Activated CD4-positive, alpha-beta T cell treated with anti-CD3 and anti-CD28 coated beads, Interleukin-2, amount 50 U/mL, for 4 hours (primary cell): ENCODE data around the gene HAL.

ENCODE experiments used
- DNase-seq, 2 experiments: peaks; one replicate each; pipeline ENCODE4 v3.0.0-alpha.2; 2020

Gene HAL

DNA sequence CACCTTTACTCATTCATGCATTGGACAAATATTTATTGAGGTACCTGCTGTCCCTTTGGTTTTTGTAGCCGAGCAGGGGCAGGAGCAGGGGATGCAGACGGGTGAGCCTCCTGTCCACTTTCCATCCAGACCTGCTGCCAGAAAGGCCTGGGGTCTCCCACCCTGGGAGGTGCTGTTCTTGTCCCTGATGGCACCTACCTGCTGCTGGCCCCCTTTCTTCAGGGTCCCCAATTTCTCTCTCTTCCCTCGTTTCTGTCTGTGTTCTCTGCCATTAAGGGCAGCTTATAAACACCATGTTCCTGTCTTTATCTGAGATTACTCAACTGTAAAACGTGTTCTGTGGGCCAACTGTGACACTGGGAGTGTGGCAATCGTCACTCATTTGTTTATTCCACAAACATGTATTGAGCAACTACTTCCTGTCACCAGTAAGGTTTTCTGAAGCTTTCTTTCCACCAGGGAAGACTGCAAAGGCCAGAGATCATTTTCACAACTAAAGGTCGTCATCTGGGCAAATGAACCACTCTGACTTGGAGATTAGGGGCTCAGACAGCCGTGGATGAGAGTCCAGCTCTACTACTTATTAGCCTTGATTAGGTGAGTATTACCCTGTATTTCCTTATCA lies at the start of gene HAL:
Gene HAL, minus strand, starts transcription at position 311 of the 625 bp plus-strand sequence. CDS start 434 bp downstream, outside the sequence.
- DNase-seq, result no peak

DNA sequence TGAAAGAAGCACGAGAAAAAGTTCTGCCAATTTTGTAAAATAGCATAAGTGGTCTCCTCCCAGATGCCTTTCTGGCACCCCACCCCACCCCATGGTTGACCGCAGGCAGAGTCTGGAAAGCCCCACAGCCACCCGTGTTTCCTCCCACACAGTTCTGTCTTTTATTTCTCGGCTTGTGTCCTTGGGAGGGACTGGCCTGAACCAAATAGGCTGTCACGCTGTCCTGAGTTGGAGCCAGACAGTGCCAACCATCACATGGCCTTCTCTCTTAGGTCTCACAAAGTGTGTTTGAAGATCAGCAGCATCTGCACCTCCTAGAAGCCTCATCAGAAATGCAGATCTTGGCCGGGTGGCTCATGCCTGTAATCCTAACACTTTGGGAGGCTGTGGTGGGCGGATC lies 49.4 kb upstream of the HAL start:
- no peak for DNase-seq

DNA sequence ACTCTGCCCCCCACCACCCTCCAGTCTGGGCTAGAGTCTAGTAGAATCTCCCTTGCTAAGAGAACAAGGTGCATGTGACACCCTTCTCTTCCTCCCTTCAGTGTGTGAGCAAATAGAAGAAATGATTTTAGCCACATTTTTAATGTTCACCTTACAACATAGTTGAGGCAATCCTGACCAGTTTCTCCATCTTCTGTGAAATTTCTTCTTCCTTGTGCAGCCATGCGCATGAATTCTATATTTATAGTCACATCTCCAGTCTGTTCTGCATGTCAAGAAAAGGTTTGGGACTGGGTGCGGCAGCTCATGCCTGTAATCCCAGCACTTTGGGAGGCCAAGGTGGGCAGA lies 48.8 kb upstream of the HAL start:
- DNase-seq, result no peak

DNA sequence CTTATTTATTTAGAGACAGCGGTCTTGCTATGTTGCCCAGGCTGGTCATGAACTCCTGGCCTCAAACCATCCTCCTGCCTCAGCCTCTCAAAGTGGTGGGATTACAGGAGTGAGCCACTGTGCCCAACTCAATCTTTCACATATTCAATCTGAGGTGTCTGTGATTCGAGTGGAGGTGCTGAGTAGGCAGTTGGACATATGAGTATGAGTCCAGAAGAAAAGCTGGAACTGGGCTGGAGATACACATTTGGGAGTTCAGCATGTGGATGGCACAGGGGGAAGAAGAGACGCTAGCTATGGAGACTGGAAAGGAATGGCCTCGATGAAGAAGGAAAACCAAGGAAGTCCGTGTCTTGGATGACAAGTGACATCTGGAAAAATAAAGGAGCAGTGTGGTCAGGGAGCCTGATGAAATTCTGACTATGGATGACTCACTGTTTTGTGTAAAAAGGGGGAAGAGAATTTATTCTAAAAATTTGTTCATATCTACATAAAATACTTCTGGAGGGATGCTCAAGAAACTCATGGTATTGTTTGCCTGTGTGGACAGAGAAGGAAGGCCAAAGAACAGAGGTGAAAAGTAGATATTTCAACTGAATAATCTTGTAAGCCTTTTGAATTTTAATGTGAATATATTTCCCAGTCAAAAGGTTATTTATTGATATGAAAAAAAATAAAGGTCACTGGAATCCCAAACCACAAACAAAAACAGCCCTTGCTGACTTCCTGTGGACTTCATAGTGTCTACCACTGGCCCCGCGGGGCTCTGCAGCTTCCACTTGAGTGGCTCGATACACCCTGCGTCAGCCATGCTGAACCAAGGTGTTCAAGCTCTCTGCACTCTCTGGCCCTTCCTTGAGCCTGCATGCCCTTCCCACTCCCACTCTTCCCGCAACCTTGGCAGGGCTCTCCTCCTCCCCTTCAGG lies 48.1 kb upstream of the HAL start:
- DNase-seq, result no peak

DNA sequence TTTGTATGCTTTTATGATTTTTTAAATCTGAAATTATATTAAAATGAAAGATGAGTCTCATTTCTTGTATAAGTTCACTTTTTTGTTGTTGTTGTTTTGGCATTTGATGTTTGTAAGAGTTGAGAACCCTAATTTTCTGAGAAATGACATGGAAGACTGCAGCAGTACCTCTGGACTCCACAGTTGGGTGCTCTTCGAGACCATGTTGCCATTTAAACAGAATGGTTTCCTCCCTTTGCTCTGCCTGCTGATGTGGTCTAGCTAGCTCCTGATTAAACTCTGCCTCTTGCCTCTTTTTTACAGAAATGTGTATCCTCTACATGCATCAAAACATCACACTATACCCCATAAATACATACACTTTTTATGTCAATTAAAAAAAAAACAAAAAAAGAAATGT lies 45.0 kb upstream of the HAL start:
- DNase-seq, result no peak

DNA sequence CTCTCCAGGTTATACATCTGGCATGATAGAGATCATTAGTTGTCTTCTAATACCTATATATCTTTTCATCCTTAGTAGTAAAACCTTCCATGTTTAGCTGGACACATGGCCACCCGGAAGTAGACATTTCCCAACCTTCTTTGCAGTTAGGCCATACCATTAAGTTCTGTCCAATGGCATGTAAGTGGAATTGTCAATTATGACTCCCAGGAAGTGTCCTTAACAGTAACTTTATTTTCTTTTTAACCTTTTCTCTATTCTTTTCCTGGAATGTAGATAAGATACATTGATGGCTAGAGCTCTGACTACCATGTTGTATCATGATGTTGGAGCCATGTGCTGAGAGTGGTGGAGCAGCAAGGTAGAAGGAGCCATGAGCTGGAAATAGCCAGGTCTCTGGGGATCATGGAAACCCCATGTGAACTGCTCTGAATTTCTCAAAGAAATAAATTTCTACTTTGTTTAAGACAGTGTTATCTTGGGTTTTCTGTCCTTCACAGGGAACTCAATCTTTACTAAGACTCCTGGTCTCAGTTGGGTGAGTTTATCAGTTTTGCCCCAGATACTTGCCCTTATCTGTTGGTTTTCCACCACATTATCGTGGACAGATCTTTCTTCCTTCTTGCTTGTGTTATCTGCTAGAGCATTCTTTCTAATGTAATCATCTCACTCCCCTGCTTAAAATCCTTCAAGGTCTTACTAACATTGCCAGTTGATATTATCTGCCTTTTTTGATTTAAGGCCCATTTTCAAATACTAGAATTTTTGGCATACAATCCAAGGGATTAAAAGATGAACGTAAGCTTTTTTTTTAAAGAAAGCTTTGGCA lies 44.4 kb upstream of the HAL start:
- DNase-seq, result no peak

DNA sequence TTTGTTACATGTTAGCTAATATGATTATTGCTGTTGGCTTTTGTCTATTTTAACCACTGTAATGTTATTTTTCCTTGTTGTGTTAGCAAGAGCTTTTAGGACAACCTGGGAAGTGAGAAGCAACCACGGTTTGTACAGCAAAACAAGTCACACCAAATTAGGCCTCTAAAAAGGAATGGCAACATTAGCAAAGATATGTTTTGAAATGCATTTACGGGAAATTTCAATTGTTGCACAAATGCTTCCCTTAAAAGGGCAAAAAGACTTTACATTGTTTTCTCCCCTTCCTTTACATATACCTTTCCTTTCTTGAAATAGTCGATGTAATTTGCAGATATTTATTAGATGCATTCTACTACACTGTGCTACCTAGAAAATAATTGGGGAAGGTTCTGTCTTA lies 43.4 kb upstream of the HAL start:
- no peak for DNase-seq

DNA sequence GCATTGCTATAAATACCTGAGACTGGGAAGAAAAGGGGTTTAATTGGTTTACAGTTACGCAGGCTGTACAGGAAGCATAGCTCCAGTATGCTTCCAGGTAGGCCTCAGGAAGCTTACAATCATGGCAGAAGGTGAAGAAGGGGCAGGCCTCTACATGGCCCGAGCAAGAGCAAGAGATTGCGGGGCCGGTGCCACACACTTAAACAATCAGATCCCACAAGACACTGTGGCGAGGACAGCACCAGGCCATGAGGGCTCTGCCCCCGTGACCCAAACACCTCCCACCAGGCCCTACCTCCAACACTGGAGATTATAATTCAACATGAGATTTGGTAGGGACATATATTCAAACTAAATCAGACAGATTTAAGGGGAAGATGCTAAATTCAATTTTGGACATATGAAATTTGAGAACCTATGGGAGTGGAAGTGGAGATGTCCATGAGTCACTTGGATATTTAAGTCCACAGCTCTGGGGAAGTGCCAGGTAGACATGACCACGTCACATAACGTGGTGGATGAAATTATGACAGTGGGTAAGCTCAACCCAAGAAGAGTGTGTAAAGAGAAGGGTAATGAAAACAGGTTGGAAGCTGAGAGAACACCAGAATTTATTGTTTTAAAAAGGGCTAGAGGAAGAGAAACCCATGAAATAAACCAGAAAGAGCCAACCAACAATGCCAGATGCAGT lies 40.8 kb upstream of the HAL start:
- DNase-seq, result no peak

DNA sequence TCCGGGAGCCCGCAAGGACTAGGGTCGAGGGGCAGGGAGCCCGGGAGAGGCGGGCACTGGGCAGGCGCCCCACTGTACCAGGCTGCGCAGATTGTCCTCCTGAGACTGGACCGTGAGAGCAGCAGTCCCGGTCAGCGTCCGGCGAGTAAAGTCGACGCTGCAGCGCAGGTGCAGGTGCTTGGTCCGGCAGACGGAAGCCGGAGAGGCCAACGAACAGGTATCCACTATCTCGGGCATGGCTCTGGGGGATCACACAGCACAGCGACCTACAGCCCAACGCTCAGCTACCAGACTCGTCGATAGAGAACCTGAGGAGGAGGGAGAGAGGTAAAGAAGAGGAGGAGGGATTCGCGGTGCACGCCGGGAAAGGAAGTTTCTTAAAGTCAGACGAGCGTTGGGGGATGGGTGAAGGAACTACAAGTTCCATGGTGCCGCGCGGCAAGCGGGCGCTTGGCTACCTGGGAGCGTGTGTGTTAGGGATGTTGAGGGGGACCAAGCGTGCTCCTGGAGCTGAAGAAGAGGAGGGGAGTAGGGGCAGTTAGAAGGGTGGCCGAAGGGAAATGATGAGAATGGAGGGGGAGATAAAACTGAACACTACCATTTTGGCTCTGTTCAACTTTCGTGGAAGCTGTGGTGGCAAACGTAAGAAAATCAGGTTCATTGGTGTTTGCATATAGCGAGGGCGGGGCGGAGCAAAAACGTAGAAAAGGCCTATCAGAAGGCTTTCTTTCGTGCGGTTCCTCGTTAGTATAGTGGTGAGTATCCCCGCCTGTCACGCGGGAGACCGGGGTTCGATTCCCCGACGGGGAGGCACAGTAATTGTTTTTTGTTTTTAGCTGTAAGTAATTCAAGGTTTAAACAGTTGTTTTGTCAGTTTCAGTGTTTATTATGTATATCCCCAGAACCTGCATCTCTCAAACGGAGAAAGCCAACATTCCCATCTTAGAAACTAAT lies 39.4 kb upstream of the HAL start, which contains the start of gene LTA4H:
Gene LTA4H, minus strand, starts transcription at position 305 of the 954 bp plus-strand sequence. Its CDS starts 68 bp downstream, at position 237.
- DNase-seq, result peak; percentile 96 to 97

- DNase-seq, result no peak
These were observed 38.6 kb upstream of the HAL start for GRCh38 chr12:96034621-96035282.

DNA sequence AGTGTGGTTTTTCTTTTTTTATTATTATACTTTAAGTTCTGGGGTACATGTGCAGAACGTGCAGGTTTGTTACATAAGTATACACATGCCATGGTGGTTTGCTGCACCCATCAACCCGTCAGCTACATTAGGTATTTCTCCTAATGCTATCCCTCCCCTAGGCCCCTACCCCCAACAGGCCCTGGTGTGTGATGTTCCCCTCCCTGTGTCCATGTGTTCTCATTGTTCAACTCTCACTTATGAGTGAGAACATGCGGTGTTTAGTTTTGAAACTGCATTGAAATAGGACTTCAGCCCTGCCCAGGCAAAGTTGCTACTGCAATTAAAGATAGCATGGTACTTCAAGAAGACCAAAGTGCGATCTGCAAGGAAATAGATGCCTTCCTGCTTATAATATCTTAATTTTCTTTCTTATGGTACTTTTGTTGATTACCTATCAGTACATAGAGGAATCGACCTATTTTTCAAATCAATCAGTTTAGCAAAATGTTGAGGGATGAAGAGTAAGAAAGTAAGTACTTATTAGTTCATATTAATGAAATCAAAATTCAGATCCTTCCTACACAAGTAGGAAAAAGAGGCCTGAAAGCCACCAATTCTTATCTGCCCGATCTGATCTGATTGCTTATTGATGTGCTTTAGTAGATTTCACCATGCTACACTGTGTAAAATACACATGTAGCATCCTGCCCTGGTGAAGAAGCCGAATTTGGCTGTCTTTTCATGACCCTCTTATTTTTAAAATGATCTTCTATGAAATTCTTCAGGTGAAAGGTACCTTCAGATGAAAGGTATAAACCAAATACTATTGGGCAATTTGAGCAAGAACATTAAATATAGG lies 37.6 kb upstream of the HAL start:
- no peak for DNase-seq

GRCh38 chr12:96029826-96030225 lies 33.7 kb upstream of the HAL start:
- no peak for DNase-seq

DNA sequence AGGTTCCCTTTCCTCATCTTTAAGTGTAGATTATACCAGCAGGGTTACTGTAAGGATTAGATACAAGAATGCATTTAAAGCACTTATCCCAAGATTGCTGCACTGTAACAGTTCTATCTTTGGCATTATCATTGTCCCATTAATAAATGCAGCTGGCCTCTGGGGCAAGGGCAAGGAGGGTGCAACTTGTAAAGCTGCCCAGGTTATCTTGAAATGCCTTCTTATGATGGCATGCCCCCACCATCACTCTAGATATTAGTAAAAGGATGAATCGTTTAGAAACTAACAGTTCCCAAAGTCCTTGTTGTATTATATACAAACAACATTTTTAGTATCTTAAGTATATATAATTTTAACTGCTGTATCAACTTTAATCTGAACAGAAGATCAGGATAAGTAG lies 32.4 kb upstream of the HAL start:
- DNase-seq, result no peak

DNA sequence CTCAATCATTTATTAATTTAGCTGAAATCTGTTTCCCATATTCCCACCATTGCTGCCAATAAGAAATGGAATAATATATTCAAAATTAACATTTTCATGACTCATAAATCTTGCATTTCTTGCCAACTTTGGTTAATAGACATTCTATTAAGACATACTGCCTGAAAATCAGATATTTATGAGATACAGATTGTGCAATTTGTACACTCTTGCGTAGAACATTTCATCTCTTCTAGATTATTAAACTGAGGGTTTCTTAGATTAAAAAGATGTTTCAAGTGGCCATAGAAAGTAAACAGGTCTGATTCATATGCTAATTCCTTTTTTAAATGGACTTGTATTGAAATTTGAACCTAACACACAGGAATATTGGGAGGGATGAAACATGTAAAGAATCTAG lies 30.2 kb upstream of the HAL start:
- DNase-seq, result no peak

DNA sequence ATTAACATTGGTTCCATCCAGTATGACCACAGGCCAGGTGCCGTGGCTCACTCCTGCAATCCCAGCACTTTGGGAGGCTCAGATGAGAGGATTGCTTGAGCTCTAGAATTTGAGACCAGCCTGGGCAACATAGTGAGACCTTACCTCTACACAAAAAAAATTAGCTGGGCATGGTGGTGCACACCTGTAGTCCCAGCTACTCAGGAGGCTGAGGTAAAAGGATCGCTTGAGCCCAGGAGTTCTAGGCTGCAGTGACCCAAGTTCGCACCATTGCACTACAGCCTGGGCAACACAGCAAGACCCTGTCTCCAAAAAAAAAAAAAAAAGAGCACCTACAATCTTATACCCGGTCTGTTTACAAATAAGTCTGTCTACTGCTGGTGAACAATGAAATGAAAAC lies 29.4 kb upstream of the HAL start:
- DNase-seq, result no peak

DNA sequence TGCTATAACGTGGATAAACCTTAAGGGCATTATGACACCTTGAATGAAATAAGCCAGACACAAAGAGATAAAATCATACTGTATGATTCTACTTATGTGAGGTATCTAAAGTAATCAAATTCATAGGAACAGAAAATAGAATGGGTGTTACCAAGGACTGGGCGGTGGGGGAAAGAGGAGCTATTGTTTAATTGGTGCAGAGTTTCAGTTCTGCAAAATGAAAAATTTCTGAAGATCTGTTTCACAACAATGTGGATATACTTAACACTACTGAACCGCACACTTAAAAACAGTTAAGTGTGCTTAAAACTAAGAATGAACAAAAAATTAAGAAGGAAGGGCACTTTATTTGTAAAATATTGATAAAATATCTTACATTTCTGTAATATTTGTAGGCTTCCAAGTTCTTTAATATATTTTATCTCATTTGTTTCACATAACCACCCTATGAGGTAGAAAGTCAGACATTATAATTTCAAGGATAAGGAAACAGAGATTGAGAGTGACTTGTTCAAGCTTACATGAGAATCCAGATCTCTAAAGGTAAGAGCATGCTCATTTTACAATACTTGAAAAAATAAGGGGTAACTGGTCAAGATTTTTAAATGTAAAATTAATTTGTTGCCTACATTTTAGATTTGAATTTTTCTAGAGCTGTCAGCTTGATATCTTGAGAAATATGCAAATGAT lies 24.3 kb upstream of the HAL start:
- DNase-seq, result no peak

DNA sequence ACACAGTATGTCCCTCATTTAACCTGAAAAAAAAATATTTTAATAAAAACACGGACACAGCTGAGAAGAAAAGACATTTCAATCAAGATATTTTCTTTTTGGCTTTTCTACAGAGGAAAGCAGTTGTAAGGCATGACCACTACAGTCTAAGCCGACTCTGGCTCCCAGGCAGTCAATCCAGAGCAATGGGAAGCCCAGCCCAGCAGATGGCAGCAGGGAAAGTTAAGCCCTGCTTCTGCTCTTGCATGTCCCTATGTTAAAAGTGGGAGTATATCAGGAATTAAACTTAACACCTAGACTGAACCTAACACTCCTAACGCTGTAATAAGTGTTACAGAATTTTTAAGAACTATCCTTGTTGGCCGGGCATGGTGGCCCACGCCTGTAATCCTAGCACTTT lies 19.5 kb upstream of the HAL start:
- no peak for DNase-seq

DNA sequence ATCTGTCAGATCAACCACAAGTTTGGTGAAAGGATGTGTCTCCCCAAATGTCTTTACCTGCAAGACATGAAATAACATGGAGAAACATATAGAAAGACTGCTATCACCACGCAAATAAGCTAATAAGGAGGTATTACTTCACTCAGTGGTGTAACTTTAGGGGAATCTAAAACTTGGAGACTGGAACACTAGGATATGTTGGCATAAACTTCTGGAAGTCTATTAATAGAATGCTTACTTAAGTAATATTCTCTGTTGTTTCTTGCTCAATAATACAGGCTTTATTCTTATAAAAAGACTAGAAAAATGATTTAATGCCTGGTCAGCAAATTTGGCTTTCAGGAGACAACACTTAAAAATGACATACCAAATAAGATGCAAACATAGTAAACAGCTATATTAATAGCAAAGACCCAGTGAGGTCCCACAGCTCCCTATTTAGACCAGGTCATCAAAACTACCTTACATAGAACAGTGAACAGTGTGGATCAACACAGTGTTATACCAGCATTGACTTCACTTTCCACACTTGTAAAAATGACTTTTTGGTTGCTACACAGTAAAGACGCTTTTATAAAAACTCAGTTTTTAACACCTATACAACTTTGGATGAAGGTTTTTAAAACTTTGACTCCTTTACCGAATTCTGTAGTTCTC lies 18.9 kb upstream of the HAL start:
- no peak for DNase-seq

DNA sequence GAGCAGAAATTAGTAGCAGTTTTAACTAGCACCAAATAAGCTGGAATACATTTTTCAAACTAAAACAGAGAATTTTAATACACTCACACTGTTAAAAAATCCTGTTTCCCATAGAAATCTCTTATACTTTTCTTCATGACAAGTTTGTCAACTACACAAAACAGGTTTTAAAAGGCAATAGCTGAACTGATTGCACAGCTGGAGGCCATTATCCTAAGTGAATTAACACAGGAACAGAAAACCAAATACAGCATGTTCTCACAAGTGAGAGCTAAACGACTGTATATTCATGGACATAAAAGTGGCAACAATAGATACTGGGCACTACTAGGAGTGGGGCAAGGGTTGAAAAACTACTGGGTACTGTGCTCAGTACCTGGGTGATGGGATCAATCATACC lies 11.6 kb upstream of the HAL start:
- no peak for DNase-seq
